ENCODE results near the gene TUSC2. TPM values are rescaled to one million over a fixed set of nuclear protein-coding genes. Genes with fewer than 3 reads are reported as not detected.

Gene TUSC2
- total RNA-seq (2021; ENCODE audit: unreplicated experiment) (35.3 TPM), Bru-seq, nascent RNA (percentile 68 among the genes with signal in this experiment), BruChase-seq, experiment 1, labeled RNA remaining after a 2-hour chase (percentile 86 among the genes with signal in this experiment), BruChase-seq, experiment 2, labeled RNA remaining after a 6-hour chase (percentile 82 among the genes with signal in this experiment)
- 60.9 TPM for polyA plus RNA-seq (2012; ENCODE audit: insufficient read length)
- long read RNA-seq, transcript TUSC2-201 (3 exons, 1,691 nt) = major isoform, 53 of 71 reads
- long read RNA-seq, transcript TUSC2-206 (3 exons, 475 nt) = minor isoform, 5 of 71 reads
- long read RNA-seq, partial matches to known transcripts = 7 of 71 reads
- long read RNA-seq, other reads (novel, unspliced or antisense) = 6 of 71 reads

GRCh38 chr3:50327943-50328691, at the start of gene TUSC2:
Gene TUSC2, minus strand, starts transcription at chr3:50328223. Its CDS starts 124 bp downstream, at chr3:50328099.
- Histone ChIP-seq H3K4me3 (ENCODE audit: low read depth in 2 of 2, low read length in 2 of 2) (peak within 1 kb of the TSS; percentile 87 to 89), H3K27ac (ENCODE audit: low read length) (peak within 1 kb of the TSS; percentile 89), H3K36me3 (ENCODE audit: control insufficient read depth, insufficient read depth, low read length) (peaks cover 11% of the 10 kb centered on the region), H3K4me1 (ENCODE audit: control insufficient read depth, insufficient read depth, low read length) (peaks cover 16% of the 10 kb centered on the region), H3K27me3 (ENCODE audit: control insufficient read depth, insufficient read depth, low read length) (no peaks in the 10 kb centered on the region), H3K9me3 (ENCODE audit: control insufficient read depth, insufficient read depth, low read depth, low read length) (no peaks in the 10 kb centered on the region)
- ChIA-PET POLR2A (interaction anchor here (0.6 to 0.7 kb wide), 3 partner anchors 9 to 64 kb away, joined by 3 to 14 read pairs (median 5); no protein-coding TSS in a partner anchor), CTCF (interaction anchor here (1.0 kb wide), 1 partner anchor 101 kb away, joined by 5 read pairs; no protein-coding TSS in a partner anchor)
- in situ Hi-C loops (cut with HindIII; ENCODE audit: low pct_unique_long_range_greater_than_20kb, low sequenced_read_pairs) = no loop called here
- TF ChIP-seq SIN3A (IDR thresholded peaks at IDR 0.05; ENCODE audit: borderline replicate concordance, insufficient read depth, low read depth, low read length) (peak; percentile 37; the same call in 1 of the 2 replicates), CTCF (IDR thresholded peaks at IDR 0.05) (no peak), POLR2AphosphoS5 (IDR thresholded peaks at IDR 0.05; ENCODE audit: low read depth, low read length) (peak; percentile 73), TCF7L2 (IDR thresholded peaks at IDR 0.05; ENCODE audit: low read depth, low read length) (0 out of 2 replicates have a peak, but pooled peaks have one; percentile 41)
- TF ChIP-seq, protein P1, sequence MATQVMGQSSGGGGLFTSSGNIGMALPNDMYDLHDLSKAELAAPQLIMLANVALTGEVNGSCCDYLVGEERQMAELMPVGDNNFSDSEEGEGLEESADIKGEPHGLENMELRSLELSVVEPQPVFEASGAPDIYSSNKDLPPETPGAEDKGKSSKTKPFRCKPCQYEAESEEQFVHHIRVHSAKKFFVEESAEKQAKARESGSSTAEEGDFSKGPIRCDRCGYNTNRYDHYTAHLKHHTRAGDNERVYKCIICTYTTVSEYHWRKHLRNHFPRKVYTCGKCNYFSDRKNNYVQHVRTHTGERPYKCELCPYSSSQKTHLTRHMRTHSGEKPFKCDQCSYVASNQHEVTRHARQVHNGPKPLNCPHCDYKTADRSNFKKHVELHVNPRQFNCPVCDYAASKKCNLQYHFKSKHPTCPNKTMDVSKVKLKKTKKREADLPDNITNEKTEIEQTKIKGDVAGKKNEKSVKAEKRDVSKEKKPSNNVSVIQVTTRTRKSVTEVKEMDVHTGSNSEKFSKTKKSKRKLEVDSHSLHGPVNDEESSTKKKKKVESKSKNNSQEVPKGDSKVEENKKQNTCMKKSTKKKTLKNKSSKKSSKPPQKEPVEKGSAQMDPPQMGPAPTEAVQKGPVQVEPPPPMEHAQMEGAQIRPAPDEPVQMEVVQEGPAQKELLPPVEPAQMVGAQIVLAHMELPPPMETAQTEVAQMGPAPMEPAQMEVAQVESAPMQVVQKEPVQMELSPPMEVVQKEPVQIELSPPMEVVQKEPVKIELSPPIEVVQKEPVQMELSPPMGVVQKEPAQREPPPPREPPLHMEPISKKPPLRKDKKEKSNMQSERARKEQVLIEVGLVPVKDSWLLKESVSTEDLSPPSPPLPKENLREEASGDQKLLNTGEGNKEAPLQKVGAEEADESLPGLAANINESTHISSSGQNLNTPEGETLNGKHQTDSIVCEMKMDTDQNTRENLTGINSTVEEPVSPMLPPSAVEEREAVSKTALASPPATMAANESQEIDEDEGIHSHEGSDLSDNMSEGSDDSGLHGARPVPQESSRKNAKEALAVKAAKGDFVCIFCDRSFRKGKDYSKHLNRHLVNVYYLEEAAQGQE (IDR thresholded peaks at IDR 0.05; ENCODE audit: insufficient read depth in 1 of 2, low read depth in 2 of 2, low read length in 1 of 2) = 0 out of 4 replicates have a peak, but pooled peaks of 1 of the 2 experiments have one; percentile 71
- peak; percentile 92 for ATAC-seq
- intact Hi-C loops (cut with micrococcal nuclease; ENCODE audit: unreplicated experiment) = no loop called here
- no peak for DNase-seq (ENCODE audit: low read depth, low spot score)
- no TSS peak for BruUV-seq (replicated peaks)

- no peaks in the 10 kb centered on the region for H3K36me3 ChIP-seq (ENCODE audit: control insufficient read depth, insufficient read depth, low read length)
- CTCF ChIA-PET = no interaction called here
- intact Hi-C loops (cut with micrococcal nuclease; ENCODE audit: unreplicated experiment) (loop anchor here (10.0 kb wide), 1 partner anchor 169 kb away; no protein-coding TSS in a partner anchor), in situ Hi-C loops (cut with HindIII; ENCODE audit: low pct_unique_long_range_greater_than_20kb, low sequenced_read_pairs) (no loop called here)
- H3K4me3 ChIP-seq (ENCODE audit: low read depth in 2 of 2, low read length in 2 of 2) = no peak overlapping the region
- no TSS peak for BruUV-seq (replicated peaks)
- no peaks in the 10 kb centered on the region for H3K9me3 ChIP-seq (ENCODE audit: control insufficient read depth, insufficient read depth, low read depth, low read length)
- POLR2A ChIA-PET = no interaction called here
- no peak overlapping the region for H3K27ac ChIP-seq (ENCODE audit: low read length)
- no peak for DNase-seq (ENCODE audit: low read depth, low spot score)
- TF ChIP-seq SIN3A (IDR thresholded peaks at IDR 0.05; ENCODE audit: borderline replicate concordance, insufficient read depth, low read depth, low read length) = no peak
- TF ChIP-seq POLR2AphosphoS5 (IDR thresholded peaks at IDR 0.05; ENCODE audit: low read depth, low read length) = no peak
- TF ChIP-seq, protein P1 (IDR thresholded peaks at IDR 0.05; ENCODE audit: insufficient read depth in 1 of 2, low read depth in 2 of 2, low read length in 1 of 2) = no peak
- no peak; the same call in 1 of the 2 replicates for TF ChIP-seq CTCF (IDR thresholded peaks at IDR 0.05)
- no peaks in the 10 kb centered on the region; the same call in 1 of the 2 replicates for H3K4me1 ChIP-seq (ENCODE audit: control insufficient read depth, insufficient read depth, low read length)
- H3K27me3 ChIP-seq (ENCODE audit: control insufficient read depth, insufficient read depth, low read length) = no peaks in the 10 kb centered on the region
- peak; percentile 74 for ATAC-seq
Observed at GRCh38 chr3:50375258-50375931, 47.4 kb upstream of the TUSC2 start.

All from Panc1 (cell line).